ENCODE data around the gene PARVB.

PARVB gene

DNA sequence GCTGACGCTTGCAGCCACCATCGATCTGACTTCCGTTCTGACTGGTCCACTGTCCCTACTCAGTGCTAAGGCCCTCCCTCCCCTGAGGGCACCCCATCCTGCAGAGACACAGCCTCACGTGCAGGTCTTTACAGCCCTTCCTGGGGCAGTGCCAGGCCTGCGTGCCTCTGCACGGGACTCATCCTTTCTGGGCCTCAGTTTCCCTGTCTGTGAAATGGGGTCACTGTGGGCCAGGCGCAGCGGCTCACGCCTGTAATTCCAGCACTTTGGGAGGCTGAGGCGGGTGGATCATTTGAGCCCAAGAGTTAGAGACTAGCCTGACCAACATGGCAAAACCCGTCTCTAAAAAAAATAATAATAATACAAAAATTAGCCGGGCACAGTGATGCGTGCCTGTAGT is 138.9 kb downstream of the PARVB start:
- no peak for DNase-seq (ENCODE audit: low read depth)

DNA sequence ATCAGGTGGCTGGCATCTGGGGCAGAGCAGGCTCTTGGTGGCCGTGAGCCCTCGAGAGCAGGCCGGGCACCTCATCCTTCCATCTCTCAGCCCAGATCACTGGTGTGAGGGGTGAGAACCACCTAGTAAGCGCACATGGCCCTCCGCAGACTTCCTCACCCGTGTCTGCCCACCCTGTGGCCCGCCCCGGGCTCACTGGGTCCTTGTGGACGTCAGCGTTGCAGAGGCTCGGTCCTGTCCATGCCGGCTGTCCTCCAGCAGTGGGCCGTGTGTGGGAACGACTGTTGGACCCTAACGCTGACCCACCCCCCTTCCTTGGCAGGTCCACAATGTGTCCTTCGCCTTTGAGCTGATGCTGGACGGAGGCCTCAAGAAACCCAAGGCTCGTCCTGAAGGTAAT is 139.4 kb downstream of the PARVB start:
- no peak for DNase-seq (ENCODE audit: low read depth)

DNA sequence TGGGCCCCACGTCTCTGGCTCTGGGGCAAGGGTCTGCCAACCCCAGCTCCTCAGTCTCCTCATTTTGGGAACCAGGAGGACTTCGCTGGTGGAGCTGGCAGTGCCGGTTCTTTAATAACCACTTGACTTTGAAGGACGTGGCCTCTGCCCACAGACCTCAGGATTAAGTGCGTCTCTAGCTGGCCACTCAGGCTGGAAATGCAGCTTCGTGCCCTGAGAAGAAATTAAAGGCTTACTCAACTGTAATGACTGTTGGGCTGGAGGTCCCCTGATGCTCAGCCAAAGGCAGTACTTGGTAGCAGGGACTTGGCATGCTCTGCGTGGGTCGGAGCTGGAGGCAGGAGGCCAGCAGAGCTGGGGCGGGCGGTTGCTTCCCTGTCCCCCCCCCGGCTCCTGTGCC is 139.9 kb downstream of the PARVB start:
- no peak for DNase-seq (ENCODE audit: low read depth)

DNA sequence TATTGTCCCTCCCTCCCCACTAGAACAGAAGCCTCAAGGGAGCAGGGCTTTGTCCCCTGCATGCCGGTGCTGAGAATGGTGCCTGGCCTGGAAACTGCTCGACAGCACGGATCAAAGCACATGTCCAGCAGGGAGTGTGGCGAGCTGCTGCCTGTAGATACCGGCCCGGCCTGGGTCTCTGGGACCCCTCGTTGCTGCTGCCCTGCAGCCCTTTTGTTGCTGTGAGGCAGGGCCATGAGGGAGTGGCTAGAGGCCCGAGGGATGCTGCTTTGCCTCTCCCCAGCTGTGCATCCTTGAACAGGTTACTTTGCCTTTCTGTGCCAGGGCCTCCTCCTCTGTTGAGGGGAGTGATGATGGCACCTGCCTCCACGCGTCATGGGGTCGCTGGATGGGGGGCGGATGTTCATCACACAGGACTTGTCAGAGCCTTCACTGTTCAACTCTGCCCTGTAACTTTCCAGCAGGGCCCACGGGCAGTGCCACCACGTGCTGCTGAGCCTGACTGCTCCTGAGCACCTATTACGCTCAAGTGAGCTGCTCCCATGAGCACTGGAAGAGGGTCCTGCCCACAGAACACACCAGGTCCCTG is 141.3 kb downstream of the PARVB start:
- DNase-seq (ENCODE audit: low read depth): no peak

DNA sequence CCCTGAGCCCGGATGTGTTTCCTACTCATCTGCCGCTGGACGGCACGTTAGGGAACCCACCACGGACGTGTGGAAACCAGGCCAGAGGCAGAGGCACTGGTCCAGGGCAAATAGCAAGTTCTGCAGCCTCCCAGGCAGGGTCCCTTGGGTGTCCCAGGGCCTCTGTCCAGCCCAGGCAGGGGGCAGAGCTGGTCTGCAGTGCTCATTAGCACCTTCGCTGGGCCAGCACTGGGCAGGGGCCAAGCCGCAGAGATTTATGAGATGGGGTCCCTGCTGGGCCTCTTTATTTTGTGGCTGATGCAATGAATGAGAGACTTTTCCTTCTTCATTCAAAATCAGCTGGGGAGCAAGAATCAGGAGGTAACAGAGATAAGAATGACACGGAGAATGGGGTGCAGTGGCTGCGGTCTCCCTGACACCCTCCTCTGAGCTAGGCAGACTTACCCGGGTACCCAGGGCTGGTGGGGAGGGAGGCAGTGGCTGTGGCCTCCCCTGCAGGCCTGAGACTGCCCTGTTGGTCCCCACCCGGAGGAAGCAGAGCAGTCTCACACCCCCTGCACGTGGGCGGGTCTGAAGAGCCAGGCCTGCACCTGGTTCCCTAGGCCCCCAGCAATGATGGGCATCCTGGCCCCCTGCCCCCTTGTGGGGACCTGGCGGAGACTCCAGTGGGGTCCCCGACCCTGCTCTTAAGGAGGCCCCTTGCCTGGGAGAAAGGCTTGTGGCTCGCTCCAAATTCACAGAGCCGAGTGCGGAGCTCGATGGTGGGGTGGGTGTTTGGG is 142.6 kb downstream of the PARVB start:
- no peak for DNase-seq (ENCODE audit: low read depth)

DNA sequence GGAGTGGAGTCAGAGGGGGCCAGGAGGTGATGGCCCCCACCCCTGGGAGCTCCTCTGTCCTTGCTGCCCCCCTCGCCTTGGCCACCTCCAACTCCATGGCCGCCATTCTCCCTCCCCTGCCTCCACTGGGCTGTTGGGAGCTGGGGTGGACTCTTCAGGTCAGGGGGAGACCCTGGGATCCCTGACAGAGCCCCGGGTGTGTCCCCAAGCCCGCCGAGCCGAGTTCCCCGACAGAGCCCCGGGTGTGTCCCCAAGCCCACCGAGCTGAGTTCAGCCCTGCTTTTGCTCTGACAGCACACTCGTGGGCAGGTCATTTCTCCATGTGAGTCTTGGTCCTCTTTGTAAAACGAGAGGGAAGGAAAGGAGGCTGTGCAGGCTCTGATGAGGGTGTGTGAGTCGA is 143.4 kb downstream of the PARVB start:
- DNase-seq (ENCODE audit: low read depth): no peak

DNA sequence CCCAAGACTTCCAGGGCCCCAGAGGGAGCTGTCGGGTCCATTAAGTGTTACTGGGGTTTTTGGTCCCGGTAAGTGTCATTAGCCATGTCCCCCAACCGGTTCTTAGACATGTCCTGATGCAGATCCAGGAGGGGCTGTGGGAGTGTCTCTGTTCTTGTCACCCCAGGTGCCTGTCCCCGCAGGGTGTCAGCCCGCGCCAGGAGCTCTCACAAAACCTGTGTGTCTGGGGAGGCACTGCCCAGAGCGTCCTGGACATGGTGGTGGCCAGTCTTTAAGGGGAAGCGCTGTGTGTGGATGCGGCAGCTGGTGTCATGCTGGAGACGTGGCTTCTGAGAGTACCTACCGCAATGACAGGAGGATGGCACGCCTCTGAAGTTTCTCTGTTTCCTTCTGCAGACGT is 144.1 kb downstream of the PARVB start:
- no peak for DNase-seq (ENCODE audit: low read depth)

DNA sequence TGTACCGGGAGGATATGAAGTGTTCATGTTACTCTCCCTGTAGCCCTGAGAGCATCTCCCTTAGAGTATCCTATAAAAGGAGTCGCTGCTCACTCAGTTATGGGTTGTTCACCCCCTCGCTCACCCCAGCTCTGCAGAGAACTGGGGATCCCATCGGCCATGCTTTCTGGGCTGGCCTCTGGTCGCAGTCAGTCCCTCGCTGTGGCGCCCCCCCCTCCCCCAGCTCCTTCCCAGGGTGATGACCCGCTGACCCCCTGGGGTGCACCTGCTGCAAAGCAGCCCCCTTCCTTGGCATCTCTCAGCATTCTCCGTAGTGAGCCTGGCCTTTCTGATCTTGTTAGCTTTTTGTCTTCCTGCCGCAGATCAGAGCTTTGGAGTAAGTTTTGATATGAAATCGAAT is 146.4 kb downstream of the PARVB start:
- no peak for DNase-seq (ENCODE audit: low read depth)

DNA sequence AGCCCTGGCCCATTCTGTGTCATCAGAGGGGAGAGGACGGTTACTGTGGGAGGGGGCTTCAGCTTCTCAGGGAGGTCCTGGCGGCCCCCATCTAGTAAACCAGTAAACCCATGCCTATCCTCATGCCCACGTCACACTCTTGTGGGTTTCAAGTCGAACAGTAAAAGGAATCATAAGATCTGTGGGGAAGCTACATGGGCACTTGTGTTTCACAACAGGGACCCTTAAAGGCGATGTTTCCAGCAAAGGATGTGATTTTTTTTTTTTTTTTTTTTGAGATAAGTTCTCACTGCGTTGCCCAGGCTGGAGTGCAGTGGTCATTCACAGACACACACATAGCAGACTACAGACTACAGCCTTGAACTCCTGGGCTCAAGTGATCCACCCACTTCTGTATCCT is 147.5 kb downstream of the PARVB start:
- no peak for DNase-seq (ENCODE audit: low read depth)

DNA sequence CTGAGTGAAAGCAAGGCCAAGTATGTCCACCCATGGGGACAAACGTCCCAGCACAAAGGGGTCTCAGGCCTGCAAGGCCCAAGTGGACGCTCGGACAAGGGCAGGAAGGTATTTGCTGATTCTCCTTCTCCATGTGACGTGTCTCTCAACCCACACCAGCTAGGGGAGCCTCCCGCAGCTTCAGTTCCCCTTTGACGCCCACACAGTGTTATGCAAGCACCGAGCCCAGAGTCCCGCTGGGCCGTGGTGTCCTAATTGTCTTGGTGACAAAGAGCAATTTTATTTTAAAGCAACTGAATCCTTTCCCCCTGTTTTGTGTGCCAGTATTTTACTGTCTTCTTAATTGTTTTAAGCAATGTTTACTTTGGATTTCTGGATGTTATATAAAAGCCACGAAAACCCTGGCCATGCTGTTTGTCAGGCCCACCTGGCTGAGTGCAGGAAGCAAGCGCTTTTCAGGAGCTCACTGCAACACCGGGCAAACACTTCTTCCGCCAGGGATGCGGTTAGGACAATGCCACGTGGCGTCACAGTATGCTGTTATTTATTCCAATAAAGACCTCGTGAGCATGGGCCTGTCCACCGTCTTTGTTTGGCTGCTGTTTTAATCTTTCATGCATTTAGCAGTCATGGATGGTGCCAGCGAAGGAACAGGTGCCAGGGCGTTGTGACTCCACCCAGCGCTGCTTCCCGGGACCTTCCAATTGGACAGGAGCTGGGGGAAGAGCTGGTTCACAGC is 148.4 kb downstream of the PARVB start:
- no peak for DNase-seq (ENCODE audit: low read depth)

DNA sequence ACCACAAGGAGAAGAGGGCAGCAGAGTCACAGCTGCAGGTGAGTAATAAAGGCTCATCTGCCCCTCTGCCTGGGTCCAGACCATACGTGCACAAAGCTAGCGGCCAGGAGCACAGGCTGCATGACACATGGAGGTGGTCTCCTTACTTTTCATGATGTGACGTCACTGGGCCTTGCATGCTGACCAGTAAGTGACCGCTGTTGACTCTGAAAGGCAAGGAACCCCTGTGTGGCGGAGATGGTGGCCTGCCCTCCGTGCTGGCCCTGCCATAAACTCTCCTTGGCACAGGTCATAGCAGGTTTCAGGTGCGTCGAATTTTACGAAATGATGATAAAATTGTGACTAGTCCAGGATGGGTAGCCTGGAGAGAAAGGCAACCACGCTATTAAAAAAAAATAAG is 149.1 kb downstream of the PARVB start:
- no peak for DNase-seq (ENCODE audit: low read depth)

DNA sequence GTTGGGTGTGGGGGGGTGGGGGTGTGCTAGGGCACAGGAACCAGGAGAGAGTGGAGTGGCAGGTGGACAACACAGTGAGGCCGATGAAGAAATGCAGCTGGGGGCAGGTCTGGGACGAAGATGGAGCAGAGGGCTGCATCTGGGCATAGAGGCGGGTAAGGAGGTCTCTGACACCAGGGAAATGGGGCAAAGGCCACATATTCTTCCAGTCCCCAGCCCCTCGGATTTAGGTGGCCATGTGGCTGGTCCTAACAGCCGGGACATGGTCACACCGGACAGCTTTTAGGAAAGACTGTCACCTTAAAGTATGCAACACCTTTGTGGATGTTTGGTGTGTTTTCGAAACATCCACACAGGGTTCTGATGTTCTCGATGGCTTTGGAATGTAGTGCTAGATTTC is 151.6 kb downstream of the PARVB start:
- DNase-seq (ENCODE audit: low read depth): no peak

DNA sequence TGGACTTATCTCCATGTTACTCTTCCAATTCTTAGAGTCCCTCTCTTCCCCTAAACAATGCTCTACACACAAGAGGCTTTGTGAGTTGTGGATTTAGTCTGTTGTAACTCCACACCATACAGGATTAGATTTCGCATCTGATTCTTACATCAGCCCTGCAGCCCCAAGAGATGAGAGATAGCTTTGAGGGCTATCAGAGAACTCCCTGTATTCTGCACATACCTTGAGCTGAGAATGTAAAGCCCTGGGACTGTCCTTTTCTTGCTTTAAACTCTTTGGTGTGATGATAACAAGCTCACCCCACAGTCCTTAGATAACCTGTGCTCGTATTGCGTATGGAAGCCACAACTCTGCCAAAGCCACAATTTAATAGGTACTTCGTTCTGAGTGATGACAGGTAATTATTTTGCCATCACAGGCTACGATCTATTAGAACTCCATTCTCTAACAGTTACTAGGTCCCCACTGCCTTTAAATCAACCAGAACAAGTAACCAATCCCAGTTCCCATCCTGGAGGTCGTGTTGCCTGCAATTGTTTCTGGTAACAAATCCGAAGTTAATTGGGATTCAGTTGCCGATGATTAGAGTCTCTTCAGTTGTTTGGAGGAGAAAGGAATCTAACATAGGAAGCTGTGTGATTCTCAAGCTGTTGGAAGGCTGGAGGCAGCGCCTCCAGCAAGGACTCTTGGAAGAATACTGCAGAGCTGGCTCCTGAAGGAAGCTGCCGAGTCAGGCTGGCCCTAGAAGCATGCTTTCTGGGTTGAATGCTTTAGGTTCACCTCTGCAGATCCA is 155.3 kb downstream of the PARVB start:
- no peak for DNase-seq (ENCODE audit: low read depth)

DNA sequence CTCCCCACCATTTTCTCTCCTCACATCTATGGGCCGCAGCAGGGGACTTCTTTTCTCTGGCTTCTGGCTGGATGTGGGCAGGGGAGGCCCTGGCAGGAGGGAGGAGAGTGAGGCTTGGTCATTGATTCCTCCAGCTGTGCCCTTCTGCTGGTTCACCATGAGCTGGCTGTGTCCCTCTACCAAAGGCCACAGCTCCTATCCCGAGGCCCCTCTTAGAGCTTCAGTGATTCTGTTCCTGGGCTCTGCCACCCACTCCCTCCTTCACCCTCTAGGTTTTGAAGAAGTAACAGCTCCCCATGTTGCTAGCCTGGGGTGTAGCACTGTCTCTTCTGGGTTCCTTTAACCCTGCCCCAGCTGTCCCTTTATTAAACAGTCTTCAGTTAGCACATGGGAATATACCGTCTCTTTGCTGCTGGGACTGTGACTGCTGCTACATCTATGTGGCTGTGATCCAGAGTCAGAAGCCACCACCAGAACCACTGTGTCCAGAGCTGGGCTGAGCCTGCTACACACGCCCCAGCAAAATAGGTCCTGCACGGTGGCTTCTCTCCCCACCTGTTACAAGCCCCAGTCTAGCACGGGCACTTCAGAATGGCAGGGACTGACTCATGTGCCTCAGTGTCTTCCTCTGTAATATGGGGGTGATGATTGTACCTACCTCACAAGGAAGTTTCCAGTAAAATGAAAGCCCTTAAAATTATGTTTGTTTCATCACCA is 156.0 kb downstream of the PARVB start:
- no peak for DNase-seq (ENCODE audit: low read depth)

DNA sequence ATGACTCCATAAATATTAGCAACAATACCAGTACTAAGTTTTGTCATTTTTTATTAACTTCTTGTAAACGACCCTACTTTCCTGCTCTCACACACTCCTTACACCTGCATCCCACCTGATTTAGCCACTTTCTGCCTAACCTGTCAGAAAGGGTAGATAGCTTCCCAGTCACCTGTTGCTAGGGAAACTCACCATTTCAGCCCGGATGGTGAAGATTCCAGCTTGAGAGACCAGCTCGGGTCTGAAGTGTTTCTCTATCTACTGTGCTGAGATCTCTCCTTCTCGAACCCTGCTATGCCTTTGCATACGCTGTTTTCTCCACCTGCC is 156.6 kb downstream of the PARVB start, which contains the start of gene PARVG:
TSS of gene PARVG (plus strand) at position 220 of the 327 bp plus-strand sequence. CDS start 2,405 bp downstream, outside the sequence.
- DNase-seq (ENCODE audit: low read depth): no peak

DNA sequence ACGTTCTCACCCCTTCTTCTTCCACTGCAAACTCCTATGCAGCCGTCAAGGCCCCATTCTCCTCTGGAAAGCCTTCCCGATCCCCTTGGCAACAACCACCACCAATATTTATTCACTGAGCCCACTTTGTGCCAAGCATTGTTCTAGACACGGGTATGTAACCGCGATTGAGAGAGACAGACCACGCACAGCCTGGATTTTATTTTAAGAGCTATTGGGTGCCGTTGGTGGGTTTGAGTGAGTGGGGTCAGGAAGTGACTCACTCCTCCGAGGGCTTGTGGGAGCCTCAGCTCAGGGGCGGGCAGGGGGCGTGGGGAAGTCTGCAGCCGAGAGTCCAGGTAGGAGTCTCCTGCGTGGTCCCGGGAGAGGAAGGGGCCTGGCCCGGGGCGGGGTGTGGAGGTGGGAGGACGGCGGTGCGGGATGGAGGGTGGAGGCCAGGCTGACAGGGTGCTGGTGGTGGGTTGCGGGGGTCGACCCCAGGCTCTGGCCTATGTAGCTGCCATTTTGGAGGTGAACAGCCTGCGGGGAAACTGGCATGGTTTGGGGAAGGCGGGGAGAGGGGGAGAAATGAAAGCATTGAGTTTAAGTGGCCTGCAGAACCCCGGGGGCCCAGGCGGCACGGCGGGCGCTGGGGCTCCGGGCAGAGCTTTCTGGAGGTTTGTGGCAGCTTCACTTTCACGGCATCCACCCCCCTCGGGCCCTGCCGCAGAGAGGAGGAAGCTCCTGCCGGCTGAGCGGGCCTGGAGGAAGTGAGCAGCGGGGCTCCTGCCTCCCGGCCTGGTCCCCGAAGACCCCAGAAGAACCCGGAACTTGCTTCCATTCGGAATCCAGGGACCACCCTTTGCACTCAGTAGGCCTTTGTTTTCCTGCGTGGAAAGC is 157.2 kb downstream of the PARVB start:
- DNase-seq (ENCODE audit: low read depth): no peak

DNA sequence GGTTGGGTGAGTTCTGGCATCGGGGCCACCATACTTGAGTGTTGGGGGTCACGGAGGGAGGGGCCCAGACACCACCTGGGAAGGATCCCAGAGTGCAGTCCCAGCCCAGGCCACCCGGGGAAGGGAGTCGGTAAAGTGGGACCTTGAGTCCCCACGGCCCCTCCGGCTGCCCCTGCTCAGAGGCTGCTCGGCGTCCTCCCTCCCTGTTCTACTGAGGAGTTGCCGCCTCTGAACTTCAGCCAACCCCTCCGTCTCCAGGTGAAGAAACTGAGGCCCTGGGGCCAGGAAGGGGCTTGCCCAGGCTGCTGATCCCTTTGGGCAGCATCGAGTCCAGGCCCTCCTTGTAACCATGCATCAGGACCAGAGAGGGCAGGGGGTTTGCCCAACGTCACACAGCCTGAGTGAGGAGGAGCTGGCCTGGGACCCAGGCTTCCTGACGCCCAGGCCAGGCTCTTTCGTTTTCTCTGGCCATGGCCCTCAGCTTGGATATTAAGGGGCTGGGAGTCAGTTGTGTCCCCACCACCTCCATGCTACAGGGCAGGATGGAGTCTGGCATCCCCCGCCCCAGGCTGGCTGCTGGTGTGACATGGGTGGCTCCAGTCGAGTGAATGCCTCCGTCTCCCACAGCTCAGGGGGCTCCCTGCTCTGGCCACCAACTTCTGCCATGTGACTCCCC is 157.9 kb downstream of the PARVB start:
- no peak for DNase-seq (ENCODE audit: low read depth)

DNA sequence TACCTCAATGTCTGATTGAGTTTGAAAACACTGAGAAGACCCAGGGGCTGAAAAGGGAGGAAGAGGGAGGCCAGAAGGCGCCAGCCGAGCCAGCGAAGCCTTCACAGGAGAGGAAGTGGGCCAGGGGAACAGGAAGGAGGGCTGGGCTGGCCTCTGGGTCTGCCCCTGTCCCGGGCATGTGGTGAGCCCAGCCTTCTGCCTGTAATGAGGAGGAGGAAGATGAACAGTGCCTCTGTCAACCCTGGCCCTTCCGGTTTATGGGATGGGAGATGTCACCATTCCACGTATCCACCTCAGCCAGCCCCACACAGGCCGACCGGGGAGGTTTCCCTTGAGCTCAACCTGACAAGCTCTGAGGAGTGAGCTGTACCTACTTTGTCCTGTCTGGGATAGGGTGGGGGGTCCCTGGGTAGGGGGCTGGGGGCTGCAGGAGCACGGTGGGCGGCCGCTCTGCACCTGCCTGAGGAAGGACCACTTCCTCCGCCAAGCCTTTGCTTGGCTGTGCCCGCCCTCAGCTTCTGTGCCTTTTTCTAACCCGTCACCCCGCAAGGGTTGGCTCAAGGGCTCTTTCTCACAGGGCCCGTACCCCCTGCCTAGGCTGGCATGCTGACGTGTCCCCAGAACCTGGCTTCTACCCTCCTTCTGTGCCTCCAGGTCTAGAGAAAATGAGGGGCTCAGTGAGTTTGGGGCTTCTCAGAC is 158.6 kb downstream of the PARVB start:
- no peak for DNase-seq (ENCODE audit: low read depth)

DNA sequence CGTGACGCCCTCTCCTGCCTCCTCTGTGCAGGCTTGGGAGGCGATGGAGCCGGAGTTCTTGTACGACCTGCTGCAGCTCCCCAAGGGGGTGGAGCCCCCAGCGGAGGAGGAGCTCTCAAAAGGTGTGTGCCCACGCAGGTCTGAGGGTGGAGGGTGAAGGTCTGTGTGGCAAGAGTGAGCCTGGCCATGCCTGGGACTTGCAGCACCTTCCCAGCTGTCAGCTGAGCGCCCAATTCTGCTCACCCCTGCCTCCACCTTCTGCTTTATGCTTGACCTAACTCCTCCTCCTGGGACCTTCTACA is 159.1 kb downstream of the PARVB start:
- DNase-seq (ENCODE audit: low read depth): no peak

DNA sequence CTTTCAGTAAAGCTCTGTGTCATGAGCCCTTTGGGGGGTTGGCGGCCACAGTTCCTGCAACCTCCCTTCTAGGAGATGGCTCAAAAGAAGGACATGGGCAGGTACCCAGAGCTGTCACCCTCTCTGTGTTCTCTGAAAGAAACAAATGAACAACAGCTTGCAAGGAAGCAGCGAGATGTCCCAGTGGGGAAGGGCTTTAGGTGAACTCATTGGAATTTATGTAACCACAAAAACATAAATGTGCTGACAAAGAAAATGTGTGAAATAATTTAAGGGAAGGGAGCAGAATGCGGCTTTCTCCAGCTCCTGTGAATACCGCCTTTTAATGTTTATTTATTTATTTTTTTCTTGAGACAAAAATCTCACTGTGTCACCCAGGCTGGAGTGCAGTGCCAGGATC is 159.9 kb downstream of the PARVB start:
- no peak for DNase-seq (ENCODE audit: low read depth)

Data from HS-5 (cell line).